HepG2 (cell line): ENCODE results near the gene ULK4. TPM values are rescaled to one million over a fixed set of nuclear protein-coding genes. Genes with fewer than 3 reads are reported as not detected.

Experiments used
- ATAC-seq: fragments of 200-7000 bp; cut with Tn5 transposase; 3 replicates; pipeline ENCODE4 v1.9.1; 2020; ENCODE audit warnings: mild to moderate bottlenecking, moderate library complexity
- BruUV-seq: library from RNA; stranded (reverse); fragments of 400-500 nt; replicated peaks from 2 replicates; lab custom pipeline; 2021; lab: Mats Ljungman, UMichigan
- CTCF ChIA-PET: fragments of 300-600 bp; formaldehyde crosslinking; extraction: SDS; loops from one replicate; lab custom pipeline; 2021; ENCODE audit warnings: low total read pairs, inconsistent platforms, low intra/inter-chr PET ratio; lab: Yijun Ruan, JAX
- POLR2A ChIA-PET: fragments of 350-600 bp; sonication (Branson Sonifier 250); formaldehyde crosslinking; loops from one replicate; lab custom pipeline; 2020; ENCODE audit warnings: antibody characterized with exemption, inconsistent platforms; lab: Yijun Ruan, JAX
- DNase-seq: peaks from one replicate; pipeline ENCODE4 v3.0.0-alpha.2; 2015; ENCODE audit warnings: low spot score
- FAIRE-seq: peaks from 3 replicates; lab custom pipeline; 2011; peaks lifted over from hg19 to GRCh38; lab: Jason Lieb, UNC
- H2AFZ ChIP-seq: one replicate; pipeline ENCODE4 v1.6.1; 2011; ENCODE audit warnings: low read length, inconsistent platforms
- H3K27ac ChIP-seq: fragments of 300-600 bp; 3 replicates; pipeline ENCODE4 v1.8.0; 2011; ENCODE audit warnings: mixed run types, mild to moderate bottlenecking, mixed read lengths, low read length, inconsistent platforms; ENCODE audit not compliant: insufficient read depth; ENCODE audit errors: extremely low read length
- H3K27me3 ChIP-seq, 2 experiments: fragments of 200-600 bp in 1 of 2; 2 replicates in 1 of 2; 3 replicates in 1 of 2; pipeline versions ENCODE4 v1.6.0 to v1.8.0; 2011; ENCODE audit warnings: low read length in 2 of 2, mild to moderate bottlenecking in 2 of 2, moderate library complexity in 2 of 2, inconsistent platforms in 1 of 2; ENCODE audit not compliant: insufficient read depth in 2 of 2, control insufficient read depth in 1 of 2
- H3K36me3 ChIP-seq, 2 experiments: fragments of 200-600 bp in 1 of 2; replicated peaks in 1 of 2; 2 replicates in 1 of 2; 3 replicates in 1 of 2; pipeline versions ENCODE4 v1.5.1 to v1.8.0; 2011; ENCODE audit warnings: low read length in 2 of 2, inconsistent platforms in 1 of 2; ENCODE audit not compliant: insufficient read depth in 2 of 2, control insufficient read depth in 1 of 2
- H3K4me1 ChIP-seq: 2 replicates; pipeline ENCODE4 v1.5.1; 2012; ENCODE audit warnings: low read length, inconsistent platforms; ENCODE audit not compliant: insufficient read depth
- H3K4me2 ChIP-seq: 2 replicates; pipeline ENCODE4 v1.6.0; 2011; ENCODE audit warnings: low read depth, low read length, inconsistent platforms
- H3K4me3 ChIP-seq, 3 experiments: fragments of 200-600 bp in 1 of 3; sonication (generic), shearing (Covaris generic) in 1 of 3; replicated peaks in 1 of 3; 2 replicates each; pipeline ENCODE4 v1.5.1; 2011 to 2016; ENCODE audit warnings: low read length in 3 of 3, inconsistent platforms in 2 of 3, low read depth in 2 of 3, mild to moderate bottlenecking in 2 of 3, control low read depth in 1 of 3, mixed read lengths in 1 of 3; ENCODE audit not compliant: insufficient read depth in 1 of 3
- H3K79me2 ChIP-seq: one replicate; pipeline ENCODE4 v1.6.1; 2011; ENCODE audit warnings: low read length, inconsistent platforms; ENCODE audit not compliant: insufficient read depth
- H3K9ac ChIP-seq: 2 replicates; pipeline ENCODE4 v1.6.0; 2011; ENCODE audit warnings: mild to moderate bottlenecking, low read depth, low read length, inconsistent platforms; ENCODE audit not compliant: insufficient read depth
- H3K9me3 ChIP-seq: 2 replicates; pipeline ENCODE4 v1.5.1; 2012; ENCODE audit warnings: mild to moderate bottlenecking, low read length
- H4K20me1 ChIP-seq: 2 replicates; pipeline ENCODE4 v1.6.0; 2011; ENCODE audit warnings: inconsistent platforms, mild to moderate bottlenecking, low read length, moderate library complexity; ENCODE audit not compliant: insufficient read depth
- BHLHE40 ChIP-seq: IDR thresholded peaks from 2 replicates; pipeline ENCODE4 v1.6.1; 2011; ENCODE audit warnings: low read length, improper control_type of control experiment
- DNMT1 ChIP-seq: sonication (generic); formaldehyde crosslinking; IDR thresholded peaks from 2 replicates; pipeline ENCODE4 v1.5.1; 2020; ENCODE audit warnings: mild to moderate bottlenecking, missing genetic modification reagents
- DNMT3B ChIP-seq: conservative IDR thresholded peaks from 2 replicates; pipeline ENCODE4 v1.6.1; 2016; ENCODE audit warnings: missing biosample characterization, control low read depth
- MAFK ChIP-seq, 2 experiments: IDR thresholded peaks in 1 of 2; conservative IDR thresholded peaks in 1 of 2; 2 replicates each; pipeline ENCODE4 v1.6.1; 2011; ENCODE audit warnings: improper control_type of control experiment in 2 of 2, low read length in 2 of 2
- TOPORS ChIP-seq: sonication (generic); formaldehyde crosslinking; IDR thresholded peaks from 2 replicates; pipeline ENCODE4 v1.8.0; 2023; ENCODE audit warnings: mild to moderate bottlenecking, missing genetic modification reagents
- XRCC5 ChIP-seq: fragments of 200-400 bp; formaldehyde crosslinking; optimal IDR thresholded peaks from 2 replicates; pipeline ENCODE3; 2017; ENCODE audit warnings: mild to moderate bottlenecking, low read length
- ZBTB1 ChIP-seq: sonication (generic); formaldehyde crosslinking; IDR thresholded peaks from 2 replicates; pipeline ENCODE4 v1.4.0; 2020; ENCODE audit warnings: missing genetic modification reagents, borderline replicate concordance
- ZNF20 ChIP-seq: sonication (generic); formaldehyde crosslinking; IDR thresholded peaks from 2 replicates; pipeline ENCODE4 v1.4.0; 2020; ENCODE audit warnings: mild to moderate bottlenecking, moderate library complexity, missing genetic modification reagents
- WGBS: methylation state at CpG from one replicate; pipeline ENCODE4 v1.1.6; 2017; ENCODE audit warnings: low lambda C conversion rate; 5-methylcytosine and 5-hydroxymethylcytosine counted together
- in situ Hi-C: cut with HindIII; loops from 2 replicates; pipeline ENCODE4 v1.10.0; 2017; ENCODE audit warnings: low pct_unique_long_range_greater_than_20kb; ENCODE audit not compliant: extremely low pct_ligation_motif_present
- intact Hi-C: fragments of 100-400 bp; cut with micrococcal nuclease; formaldehyde crosslinking; loops from one replicate; pipeline ENCODE4 v1.10.0; 2022; ENCODE audit not compliant: unreplicated experiment
- polyA plus RNA-seq, 8 experiments: library from polyadenylated mRNA; depleted of rRNA in 3 of 8; stranded (reverse) in 7 of 8; unstranded in 1 of 8; fragments of >200 nt; fragmentation: Illumina TruSeq in 4 of 8; extraction: Trizol in 4 of 8; gene quantifications; 2 replicates each; pipeline versions ENCODE4 v1.2.1 to v1.2.3, GENCODE V29; 2011 to 2016; ENCODE audit warnings: low read depth in 4 of 8, missing spikeins in 1 of 8, mixed read lengths in 1 of 8; ENCODE audit not compliant: insufficient read depth in 1 of 8
- total RNA-seq, 5 experiments: library from RNA; depleted of rRNA; stranded (reverse); fragments of >200 nt; fragmentation: Illumina TruSeq; extraction: Trizol; gene quantifications; 2 replicates each; pipeline ENCODE4 v1.2.3, GENCODE V29; 2016; ENCODE audit warnings: low read depth in 1 of 5
- TF ChIP-seq, protein P1 (sequence below): sonication (generic); formaldehyde crosslinking; IDR thresholded peaks from 2 replicates; pipeline ENCODE4 v1.4.0; 2020; ENCODE audit warnings: mild to moderate bottlenecking, missing genetic modification reagents
- TF ChIP-seq, protein P2 (sequence below): sonication (generic); formaldehyde crosslinking; IDR thresholded peaks from 2 replicates; pipeline ENCODE4 v1.4.0; 2020; ENCODE audit warnings: mild to moderate bottlenecking, low read depth, missing genetic modification reagents

ULK4 gene
- total and polyA plus RNA-seq, 2 of the 13 experiments (the other 11 are each of a cell fraction or from before 2014, with no cell fraction given), result 6.7 to 11.8 TPM

DNA sequence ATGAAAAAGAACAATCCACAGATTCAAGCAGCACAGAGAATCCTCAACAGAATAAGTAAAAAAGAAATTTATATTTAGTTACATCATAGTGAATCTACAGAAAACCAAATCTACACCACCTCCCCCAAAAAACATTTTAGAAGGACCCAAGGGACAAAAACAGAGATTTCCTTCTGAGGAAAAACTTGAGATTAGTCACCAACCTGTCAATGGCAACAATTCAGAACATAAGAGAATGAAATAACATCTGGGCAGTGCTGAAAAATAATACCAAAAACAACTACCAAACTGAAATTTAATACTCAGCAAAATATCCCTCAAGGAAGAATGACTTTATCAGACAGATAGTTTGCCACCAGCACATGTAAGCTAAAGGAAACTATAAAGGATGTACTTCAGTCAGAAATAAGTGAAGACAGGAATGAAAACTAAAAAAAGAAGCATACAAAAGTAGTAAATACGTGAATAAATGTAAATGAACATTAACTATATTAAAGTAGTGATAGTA is 260.7 kb downstream of the ULK4 start:
- no peaks in the 10 kb centered on the region for H3K79me2 ChIP-seq
- H2AFZ ChIP-seq, result no peak overlapping the region
- intact Hi-C loops (no loop called here), in situ Hi-C loops (no loop called here)
- H3K4me2 ChIP-seq, result no peak overlapping the region
- no TSS peak for BruUV-seq
- ATAC-seq (no peak), FAIRE-seq (no peak), DNase-seq (no peak)
- CTCF ChIA-PET, result no interaction called here
- H3K9ac ChIP-seq, result no peak overlapping the region
- 91% methylated on average over 1 of the region's 1 CpG for WGBS
- H3K4me3 ChIP-seq, result no peak overlapping the region
- POLR2A ChIA-PET, result no interaction called here
- H3K27me3 ChIP-seq, result no peaks in the 10 kb centered on the region
- H4K20me1 ChIP-seq, result no peaks in the 10 kb centered on the region
- peak; percentile 28 to 39; a peak in 1 of 4 replicates for TF ChIP-seq MAFK (conservative IDR thresholded peaks at IDR 0.05 in 1 of 2, IDR thresholded peaks at IDR 0.05 in 1 of 2; ENCODE audit: low read length in 2 of 2)
- no peak for TF ChIP-seq TOPORS (CRISPR knock-in tag)
- H3K27ac ChIP-seq, result no peak overlapping the region
- no peaks in the 10 kb centered on the region; a peak in 1 of 5 replicates for H3K36me3 ChIP-seq
- no peaks in the 10 kb centered on the region for H3K4me1 ChIP-seq
- H3K9me3 ChIP-seq, result no peaks in the 10 kb centered on the region

DNA sequence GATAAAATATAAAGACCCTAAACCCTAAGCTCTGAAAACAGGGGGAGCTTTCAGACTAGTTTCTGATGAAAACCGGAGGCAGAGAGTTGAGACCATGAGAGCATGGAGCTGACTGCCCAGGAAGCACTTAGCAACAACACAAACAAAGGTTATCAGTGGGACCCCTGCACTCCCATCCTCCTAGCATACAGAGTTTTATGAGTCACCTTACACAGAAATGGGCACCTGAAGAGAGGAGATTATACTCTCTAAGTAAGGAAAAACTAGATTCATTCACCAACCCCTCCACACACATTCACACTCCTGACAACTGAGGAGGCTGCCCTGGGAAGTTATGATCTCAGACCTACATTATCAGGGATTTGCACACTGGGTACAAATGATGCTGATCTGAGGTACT is 261.7 kb downstream of the ULK4 start:
- WGBS, result 84% methylated on average over 1 of the region's 1 CpG
- no peak for DNase-seq
- Histone ChIP-seq H3K79me2 (no peaks in the 10 kb centered on the region), H3K36me3 (no peaks in the 10 kb centered on the region; a peak in 1 of 5 replicates), H3K9ac (no peak overlapping the region), H2AFZ (no peak overlapping the region), H3K4me3 (no peak overlapping the region), H4K20me1 (no peaks in the 10 kb centered on the region), H3K27ac (no peak overlapping the region), H3K27me3 (no peaks in the 10 kb centered on the region), H3K9me3 (no peaks in the 10 kb centered on the region), H3K4me2 (no peak overlapping the region), H3K4me1 (no peaks in the 10 kb centered on the region)
- ChIA-PET CTCF (no interaction called here), POLR2A (no interaction called here)
- in situ Hi-C loops (no loop called here), intact Hi-C loops (no loop called here)
- BruUV-seq, result no TSS peak
- no peak for FAIRE-seq
- no peak for ATAC-seq
- TF ChIP-seq ZNF20 (CRISPR knock-in tag) (no peak), BHLHE40 (no peak), XRCC5 (no peak), DNMT1 (no peak), ZBTB1 (no peak), DNMT3B (CRISPR knock-in tag) (no peak)
- TF ChIP-seq, protein P1, sequence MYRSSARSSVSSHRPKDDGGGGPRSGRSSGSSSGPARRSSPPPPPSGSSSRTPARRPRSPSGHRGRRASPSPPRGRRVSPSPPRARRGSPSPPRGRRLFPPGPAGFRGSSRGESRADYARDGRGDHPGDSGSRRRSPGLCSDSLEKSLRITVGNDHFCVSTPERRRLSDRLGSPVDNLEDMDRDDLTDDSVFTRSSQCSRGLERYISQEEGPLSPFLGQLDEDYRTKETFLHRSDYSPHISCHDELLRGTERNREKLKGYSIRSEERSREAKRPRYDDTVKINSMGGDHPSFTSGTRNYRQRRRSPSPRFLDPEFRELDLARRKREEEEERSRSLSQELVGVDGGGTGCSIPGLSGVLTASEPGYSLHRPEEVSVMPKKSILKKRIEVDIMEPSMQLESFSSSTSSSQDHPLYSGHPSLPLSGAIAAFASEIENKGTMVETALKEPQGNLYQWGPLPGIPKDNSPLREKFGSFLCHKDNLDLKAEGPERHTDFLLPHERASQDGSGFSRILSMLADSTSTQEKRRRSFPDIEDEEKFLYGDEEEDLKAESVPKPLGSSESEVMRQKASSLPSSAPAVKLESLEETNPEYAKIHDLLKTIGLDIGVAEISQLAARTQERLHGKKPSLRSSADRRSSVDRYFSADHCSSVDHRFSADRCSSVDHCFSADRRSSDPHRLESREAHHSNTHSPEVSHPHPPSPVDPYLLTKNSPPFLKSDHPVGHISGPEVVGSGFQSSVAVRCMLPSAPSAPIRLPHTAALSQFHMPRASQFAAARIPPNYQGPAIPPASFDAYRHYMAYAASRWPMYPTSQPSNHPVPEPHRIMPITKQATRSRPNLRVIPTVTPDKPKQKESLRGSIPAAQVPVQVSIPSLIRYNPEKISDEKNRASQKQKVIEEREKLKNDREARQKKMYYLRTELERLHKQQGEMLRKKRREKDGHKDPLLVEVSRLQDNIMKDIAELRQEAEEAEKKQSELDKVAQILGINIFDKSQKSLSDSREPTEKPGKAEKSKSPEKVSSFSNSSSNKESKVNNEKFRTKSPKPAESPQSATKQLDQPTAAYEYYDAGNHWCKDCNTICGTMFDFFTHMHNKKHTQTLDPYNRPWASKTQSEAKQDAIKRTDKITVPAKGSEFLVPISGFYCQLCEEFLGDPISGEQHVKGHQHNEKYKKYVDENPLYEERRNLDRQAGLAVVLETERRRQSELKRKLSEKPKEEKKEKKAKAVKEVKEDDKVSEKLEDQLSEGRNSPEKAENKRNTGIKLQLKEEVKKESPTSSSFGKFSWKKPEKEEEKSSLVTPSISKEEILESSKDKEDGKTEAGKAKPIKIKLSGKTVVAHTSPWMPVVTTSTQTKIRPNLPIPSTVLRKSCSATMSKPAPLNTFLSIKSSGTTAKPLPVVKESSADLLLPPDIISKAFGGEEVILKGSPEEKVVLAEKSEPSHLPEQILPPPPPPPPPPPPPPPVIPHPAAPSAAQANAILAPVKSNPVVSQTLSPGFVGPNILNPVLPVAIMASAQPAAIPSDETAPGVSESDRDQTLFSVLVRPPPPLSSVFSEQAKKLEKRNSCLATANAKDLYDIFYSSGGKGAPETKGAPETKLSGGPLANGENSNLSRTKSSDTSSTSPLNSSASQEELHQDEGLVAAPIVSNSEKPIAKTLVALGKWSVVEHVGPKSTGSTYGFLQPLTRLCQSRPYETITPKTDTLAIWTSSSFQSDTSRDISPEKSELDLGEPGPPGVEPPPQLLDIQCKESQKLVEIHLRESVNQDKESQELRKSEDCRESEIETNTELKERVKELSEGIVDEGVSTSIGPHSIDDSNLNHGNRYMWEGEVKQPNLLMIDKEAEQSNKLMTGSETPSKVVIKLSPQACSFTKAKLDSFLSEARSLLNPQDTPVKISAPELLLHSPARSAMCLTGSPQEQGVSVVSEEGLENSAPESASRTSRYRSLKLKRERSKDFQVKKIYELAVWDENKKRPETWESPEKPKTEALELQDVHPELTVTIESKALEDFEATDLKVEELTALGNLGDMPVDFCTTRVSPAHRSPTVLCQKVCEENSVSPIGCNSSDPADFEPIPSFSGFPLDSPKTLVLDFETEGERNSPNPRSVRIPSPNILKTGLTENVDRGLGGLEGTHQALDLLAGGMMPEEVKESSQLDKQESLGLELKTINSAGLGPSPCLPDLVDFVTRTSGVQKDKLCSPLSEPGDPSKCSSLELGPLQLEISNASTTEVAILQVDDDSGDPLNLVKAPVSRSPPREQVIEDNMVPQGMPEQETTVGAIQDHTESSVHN (CRISPR knock-in tag), result no peak
- TF ChIP-seq, protein P2, sequence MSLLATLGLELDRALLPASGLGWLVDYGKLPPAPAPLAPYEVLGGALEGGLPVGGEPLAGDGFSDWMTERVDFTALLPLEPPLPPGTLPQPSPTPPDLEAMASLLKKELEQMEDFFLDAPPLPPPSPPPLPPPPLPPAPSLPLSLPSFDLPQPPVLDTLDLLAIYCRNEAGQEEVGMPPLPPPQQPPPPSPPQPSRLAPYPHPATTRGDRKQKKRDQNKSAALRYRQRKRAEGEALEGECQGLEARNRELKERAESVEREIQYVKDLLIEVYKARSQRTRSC (CRISPR knock-in tag), result no peak
